CD1c-positive myeloid dendritic cell (primary cell): ENCODE measurements around the gene FOXP1.
"Not testable (repeated sequence)": the region's sequence is repeated elsewhere in the genome, so short reads cannot be mapped to it uniquely, and the experiment has no call there.

Experiments
- DNase-seq: peaks from one replicate; pipeline ENCODE4 v3.0.0-alpha.2; 2016; ENCODE audit errors: extremely low spot score

Gene FOXP1

GRCh38 chr3:71453319-71453718 is 130.2 kb downstream of the FOXP1 start:
- no peak for DNase-seq

DNA sequence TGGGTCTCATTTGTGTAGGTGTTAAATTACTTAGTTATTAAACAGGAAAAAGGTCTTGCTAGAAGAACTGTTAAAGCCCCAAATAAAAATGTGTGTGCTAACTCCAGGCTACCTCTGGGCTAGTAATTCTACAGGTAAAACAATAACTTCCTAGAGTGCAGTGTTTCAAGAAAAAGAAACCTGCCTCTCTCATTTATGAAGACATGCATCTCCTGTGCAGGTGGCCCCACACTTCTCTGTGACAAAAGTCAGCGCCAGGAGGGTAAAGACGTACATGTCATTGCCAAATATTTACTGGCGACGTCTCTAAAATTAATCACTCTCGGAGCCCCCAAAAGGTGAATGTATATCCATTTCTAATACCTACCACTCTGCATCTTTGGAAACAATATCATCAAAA is 131.7 kb downstream of the FOXP1 start:
- no peak for DNase-seq

DNA sequence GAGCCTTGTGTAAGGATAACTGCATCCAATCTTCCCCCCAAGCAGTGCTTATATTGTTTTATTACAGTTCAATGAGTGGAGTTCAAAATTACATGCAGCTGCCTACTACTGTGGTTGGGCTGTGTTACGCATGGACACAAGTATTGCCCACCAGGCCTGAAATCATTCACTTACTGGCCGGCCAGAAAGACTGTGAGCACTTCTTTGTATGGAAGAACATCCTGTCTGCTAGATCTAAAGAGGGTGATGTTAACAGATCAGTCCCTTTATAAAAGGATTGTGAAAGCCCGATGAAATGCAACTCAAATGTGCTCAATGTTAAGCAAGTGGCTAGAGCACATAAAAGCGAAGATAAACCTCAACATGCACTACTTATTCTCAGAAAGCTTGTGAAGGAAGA is 132.5 kb downstream of the FOXP1 start:
- DNase-seq, result no peak

DNA sequence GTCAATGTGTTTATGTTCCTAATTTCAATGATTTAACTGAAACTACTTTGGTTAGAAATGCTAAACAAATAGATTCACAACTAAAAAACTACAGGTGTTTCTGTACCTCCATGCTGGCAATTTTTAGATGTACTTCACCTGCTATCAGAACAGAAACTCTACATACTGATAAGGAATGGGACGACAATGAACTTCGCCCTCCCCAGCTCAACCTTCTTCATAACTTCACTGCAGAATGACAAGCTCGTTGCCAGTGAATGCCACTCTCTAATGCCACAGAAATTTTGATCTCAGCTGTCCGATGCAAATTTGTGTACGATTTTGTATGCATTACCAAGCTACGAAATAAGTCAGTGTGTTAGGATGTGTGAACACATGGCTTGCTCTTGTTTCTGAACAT is 133.4 kb downstream of the FOXP1 start:
- DNase-seq, result no peak

GRCh38 chr3:71447803-71448202 is 135.7 kb downstream of the FOXP1 start:
- peak; percentile 31 for DNase-seq

GRCh38 chr3:71447197-71447596 is 136.3 kb downstream of the FOXP1 start:
- no peak for DNase-seq

GRCh38 chr3:71446734-71447133 is 136.8 kb downstream of the FOXP1 start:
- no peak for DNase-seq

- no peak for DNase-seq
These were observed 137.3 kb downstream of the FOXP1 start for GRCh38 chr3:71446260-71446659.

DNA sequence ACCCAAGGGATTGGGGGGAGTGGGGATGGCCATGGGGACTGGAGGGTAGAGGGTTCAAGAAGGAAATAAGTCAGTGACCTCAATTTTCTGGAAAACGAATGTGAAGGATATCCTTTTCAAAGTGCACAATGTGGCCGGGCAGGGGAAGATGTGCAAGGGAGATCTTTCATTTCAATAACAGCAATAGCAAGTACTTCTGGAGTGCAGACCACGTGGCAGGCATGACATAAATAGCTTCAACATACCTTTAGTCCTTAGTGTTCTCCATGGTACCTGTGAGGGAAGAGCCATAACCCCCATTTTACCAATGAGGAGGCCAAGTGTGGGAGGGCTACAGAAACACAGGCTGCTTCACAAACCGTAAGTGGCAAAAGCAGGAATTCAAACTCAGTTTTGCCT is 138.7 kb downstream of the FOXP1 start:
- DNase-seq, result no peak

DNA sequence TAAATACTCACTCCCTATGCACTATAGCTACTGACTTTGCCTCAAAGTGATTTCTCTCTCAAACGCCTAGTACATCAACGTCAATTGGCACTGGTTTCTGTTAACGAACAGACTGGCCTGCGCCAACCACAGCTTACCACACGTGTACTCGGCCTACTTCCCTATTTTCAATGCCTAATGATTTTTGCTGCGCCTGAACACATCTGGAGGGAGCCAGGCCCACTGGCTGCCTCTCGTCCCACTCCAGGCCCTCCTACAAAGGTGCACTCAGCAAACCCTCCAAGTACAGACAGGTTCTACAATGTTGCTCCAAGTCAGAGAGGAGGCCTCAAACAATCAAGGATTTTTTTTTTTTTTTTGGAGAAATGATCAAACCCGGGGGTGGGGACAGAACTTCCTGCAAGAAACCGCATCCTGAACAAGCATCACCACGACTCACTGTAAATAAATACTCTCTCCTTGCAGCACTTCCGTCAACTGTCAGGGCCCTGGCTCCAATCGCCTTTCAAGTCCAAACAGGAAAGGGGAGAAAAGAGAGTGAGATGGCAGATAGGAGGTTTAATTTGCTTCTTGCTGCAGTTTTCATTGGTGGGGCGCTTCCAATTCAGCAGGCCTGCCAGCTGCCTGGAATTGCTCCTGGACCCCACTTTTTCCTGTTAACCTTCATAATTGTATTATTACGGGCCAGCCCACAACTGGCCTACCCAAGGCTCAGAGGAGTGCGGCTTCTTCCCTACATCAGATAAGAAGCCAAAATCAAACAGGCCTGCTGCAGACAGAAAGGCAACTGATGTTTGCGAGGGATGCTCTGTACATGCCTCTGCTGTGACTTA is 139.3 kb downstream of the FOXP1 start:
- DNase-seq, result peak; percentile 86

DNA sequence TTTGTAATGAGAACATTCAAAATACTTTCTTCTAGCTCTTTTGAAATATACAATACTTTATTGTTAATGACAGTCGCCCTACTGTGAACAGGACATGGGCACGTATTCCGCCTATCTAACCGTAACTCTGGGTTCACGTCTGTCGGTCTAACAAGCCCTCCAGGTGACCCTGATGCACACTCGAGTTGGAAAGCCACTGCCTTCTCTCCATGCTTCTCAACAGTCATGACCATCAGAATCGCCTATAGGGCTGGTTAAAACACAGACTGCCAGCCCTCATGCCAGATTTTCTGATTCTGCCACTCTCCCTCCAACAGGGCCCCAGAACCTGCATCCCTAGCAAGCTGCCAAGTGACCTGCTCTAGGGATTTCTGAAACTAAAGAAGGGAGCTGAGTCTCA is 140.2 kb downstream of the FOXP1 start:
- DNase-seq, result no peak

DNA sequence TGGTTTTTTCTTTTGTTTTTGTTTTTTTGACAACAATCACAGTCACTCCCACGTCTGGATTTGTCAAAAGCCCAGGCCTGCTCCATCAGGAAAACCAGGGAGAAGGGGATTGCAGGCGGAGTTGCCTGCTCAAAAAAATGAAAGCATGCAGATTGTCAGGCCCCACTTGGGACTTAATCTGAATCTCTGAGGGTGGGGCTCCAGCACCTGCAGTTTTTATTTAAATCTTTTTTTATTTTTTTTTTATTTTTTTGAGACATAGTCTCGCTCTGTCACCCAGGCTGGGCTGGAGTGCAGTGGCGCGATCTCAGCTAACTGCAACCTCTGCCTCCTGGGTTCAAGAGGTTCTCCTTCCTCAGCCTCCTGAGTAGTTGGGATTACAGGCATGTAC is 140.9 kb downstream of the FOXP1 start:
- DNase-seq, result no peak

DNA sequence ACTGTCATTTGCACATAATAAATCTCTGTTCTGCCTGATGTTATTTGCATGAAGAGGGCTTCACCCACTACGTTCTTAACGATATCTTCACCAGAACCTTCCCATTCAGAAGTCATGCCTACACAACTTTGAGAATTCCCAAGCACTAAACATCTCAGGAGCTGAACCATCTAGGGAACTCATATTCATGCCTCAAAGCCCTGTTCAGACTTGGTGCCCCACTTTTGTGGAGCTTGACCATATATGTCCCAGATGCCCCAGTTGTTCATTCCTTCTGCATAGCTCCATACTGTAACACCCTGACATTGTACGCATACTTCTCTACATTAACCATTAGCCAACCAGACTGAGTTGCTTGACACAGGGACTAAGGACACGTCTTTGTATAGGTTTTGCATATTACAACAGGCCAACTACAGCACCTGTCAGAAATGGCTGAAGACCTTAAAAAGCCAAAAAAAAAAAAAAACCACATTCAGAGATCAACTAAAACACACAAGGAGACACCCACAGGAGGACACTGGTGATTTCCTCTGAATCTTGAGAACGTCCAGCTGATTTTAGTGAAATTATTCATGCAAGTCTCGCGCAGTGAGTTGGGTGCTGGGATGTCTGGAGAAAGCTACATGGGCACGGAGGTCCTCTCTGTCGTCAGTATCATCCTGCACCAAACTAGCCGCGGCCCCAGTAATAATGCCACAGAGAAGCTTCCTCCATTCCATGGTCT is 141.4 kb downstream of the FOXP1 start:
- DNase-seq, result peak; percentile 16

DNA sequence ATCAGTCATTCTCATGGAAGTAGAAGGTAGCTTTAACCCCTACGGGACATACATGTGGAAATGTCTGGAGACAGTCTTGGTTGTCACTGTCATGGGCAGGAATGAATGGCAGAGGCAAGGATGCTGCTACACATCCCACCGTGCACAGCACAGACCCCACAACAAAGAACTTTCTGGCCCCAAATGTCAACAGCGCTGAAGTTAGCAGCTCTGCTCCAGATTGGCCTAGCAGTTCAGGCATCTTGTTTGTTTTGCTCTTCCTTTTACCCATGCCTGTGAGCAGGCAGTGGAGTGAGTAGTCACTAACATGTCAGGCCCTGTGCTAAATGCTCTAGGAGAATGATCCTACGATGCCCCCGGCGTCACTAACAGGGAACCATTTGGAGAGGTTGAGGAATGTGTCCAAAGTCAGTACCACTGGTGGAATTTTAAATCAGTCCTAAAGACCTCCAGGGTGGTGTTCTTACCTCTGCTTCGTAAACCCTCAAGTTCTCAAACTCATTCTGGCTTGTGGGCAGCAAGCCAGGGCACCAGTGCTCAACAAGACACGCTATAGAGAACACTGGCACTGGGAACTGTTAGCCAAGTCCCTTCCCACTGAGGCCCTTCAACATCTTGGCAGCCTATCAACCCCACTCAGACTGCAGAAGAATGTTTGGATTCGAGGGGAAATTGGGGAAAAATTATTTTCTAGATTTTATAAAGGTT is 142.2 kb downstream of the FOXP1 start:
- DNase-seq, result no peak

DNA sequence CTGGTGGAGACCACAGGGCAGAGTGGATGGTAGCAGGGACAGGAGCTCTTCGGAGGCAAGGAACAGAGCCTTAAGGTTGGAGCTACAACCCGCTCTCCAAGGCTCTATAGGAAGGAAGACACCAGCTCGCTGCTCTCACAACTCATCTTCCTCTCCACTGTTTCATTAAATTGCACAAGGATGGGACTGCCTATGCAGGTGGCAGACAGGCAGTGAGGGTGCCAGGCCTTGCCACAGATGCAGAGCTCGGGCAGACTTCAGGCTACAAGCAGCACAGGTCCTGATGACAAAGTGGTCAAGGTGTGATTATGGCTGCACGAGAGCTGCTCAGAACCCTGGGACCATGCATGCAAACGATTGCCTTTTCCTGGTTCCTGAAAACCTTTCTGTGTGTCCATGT is 144.6 kb downstream of the FOXP1 start:
- no peak for DNase-seq

DNA sequence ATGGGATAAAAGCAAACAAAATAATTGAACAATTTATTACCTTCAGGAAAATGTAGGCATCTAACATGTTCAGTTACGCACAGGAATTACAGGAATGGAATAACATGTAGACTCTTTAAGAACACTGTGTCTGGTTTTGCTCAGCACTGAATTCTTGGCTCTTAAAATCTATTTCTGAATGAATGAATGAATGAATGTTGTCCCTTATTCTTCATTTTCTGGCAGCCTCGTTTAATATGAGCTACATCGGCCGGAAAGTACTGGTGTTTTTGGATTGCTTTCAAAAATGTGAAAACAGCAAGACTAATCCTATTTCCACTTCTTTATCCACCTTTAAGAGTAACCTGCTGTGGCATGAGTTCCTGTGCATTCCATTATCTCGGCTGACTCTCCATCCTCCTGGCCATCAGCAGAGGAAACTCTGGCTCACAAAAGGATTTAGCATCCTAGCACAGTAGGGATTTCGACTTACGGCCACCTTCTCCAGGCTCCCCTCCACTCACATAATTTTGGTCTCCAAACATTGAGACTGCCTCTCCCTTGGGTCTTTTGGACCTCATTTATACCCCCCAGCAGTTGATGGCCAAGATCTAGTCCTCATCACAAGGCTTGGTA is 145.3 kb downstream of the FOXP1 start:
- DNase-seq, result no peak

DNA sequence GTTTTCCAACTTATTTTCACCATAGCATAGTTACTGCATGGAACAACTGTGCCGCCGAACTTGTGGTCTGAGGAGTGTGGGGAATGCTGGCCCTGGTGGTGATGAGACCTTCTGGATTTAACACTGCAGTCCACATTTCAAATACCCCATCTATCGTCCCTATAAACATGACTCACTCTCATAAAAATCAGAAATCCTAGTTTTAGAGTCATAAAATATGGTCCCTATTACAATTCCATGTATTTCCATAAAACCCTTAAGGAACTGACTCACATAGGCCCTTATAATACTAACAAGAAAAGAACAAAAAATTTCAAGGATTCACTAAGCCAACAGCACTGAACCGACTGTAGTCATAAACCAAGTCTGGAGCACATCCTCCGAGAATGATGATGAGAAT is 147.2 kb downstream of the FOXP1 start:
- DNase-seq, result no peak

- DNase-seq, result not testable (repeated sequence)
These were observed 147.7 kb downstream of the FOXP1 start for GRCh38 chr3:71435836-71436235.

GRCh38 chr3:71433631-71434030 is 149.9 kb downstream of the FOXP1 start:
- DNase-seq, result no peak

DNA sequence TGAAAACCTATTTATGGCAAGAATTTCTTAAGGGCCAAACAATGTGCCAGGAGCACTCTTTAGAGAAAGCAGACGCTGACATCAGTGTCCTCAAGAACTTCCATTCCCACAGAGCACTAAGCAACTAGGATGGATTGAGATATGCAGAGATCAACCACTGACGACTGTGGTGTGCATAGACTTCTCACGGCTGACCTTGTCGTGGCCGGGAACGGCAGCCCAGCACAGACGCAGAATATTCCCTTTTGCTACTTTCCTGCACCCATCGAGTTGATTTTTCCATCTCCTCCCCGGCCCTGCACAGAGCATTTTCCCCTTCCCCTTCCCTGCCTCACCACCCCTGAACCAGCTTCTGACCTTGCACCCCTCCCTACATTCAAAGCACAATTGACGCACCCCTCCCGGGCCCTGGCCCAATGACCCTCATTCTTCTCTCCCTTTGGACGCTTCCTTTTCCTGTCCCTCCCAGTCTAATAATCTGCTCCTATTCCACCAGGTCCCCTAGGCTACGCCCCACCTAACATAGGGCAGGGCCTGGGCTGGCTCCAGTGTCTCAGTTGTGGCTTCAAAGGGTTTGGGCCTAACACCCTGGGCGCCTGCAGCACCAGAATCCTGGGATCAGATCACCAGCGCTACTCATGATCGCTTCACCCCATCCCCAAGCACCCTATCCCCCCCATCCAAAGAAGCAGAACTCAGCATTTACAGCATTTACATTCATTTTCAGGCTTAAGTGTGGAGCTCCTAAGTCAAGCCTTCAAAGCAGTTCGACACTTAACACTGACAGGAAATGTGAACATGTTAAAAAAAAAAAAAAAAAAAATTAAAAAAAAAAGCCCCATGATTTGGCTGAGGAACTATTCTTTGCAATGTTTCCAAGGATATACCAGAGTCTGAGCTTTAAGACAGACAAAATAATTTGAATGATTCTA is 151.2 kb downstream of the FOXP1 start:
- DNase-seq, result no peak

GRCh38 chr3:71430941-71431552 is 152.5 kb downstream of the FOXP1 start:
- DNase-seq, result no peak
